Fibroblast of villous mesenchyme (primary cell): ENCODE data around the gene MPV17L2. TPM values are rescaled to one million over a fixed set of nuclear protein-coding genes. Genes with fewer than 3 reads are reported as not detected.

Source experiments
- DNase-seq: peaks from one replicate; pipeline ENCODE4 v3.0.0-alpha.2; 2010; ENCODE audit warnings: low read depth
- H3K4me3 ChIP-seq: 2 replicates; pipeline ENCODE4 v1.5.1; 2011; ENCODE audit warnings: low read depth, mild to moderate bottlenecking, low read length
- CTCF ChIP-seq: IDR thresholded peaks from 2 replicates; pipeline ENCODE4 v1.5.1; 2012; ENCODE audit warnings: low read depth, mild to moderate bottlenecking, low read length; ENCODE audit not compliant: insufficient read depth
- total RNA-seq: library from RNA; depleted of rRNA; stranded (reverse); fragments of >200 nt; gene quantifications from 2 replicates; pipeline ENCODE4 v1.2.3, GENCODE V29; 2012

Gene MPV17L2
- total RNA-seq, 1 donor: 10.8 TPM

- H3K4me3 ChIP-seq: no peak overlapping the region
- peak; percentile 63 for DNase-seq
- TF ChIP-seq CTCF: peak; percentile 32
Observed at GRCh38 chr19:18160971-18161635, 31.9 kb upstream of the MPV17L2 start.

GRCh38 chr19:18161636-18162002 is 31.4 kb upstream of the MPV17L2 start:
- no peak for TF ChIP-seq CTCF
- peak overlapping the region; percentile 21 for H3K4me3 ChIP-seq
- DNase-seq: no peak

- no peak overlapping the region for H3K4me3 ChIP-seq
- no peak for TF ChIP-seq CTCF
- no peak for DNase-seq
Observed at GRCh38 chr19:18164072-18164471, 28.9 kb upstream of the MPV17L2 start.

- H3K4me3 ChIP-seq: no peak overlapping the region
- DNase-seq: no peak
- no peak for TF ChIP-seq CTCF
Observed at GRCh38 chr19:18165794-18166544, 27.0 kb upstream of the MPV17L2 start.

- no peak overlapping the region for H3K4me3 ChIP-seq
- DNase-seq: no peak
- no peak for TF ChIP-seq CTCF
Observed at GRCh38 chr19:18167011-18167410, 26.0 kb upstream of the MPV17L2 start.

- peak; percentile 39 for DNase-seq
Observed at GRCh38 chr19:18167975-18168645, 24.9 kb upstream of the MPV17L2 start.

More at GRCh38 chr19:18167975-18168645, 24.9 kb upstream of the MPV17L2 start:
- no peak overlapping the region for H3K4me3 ChIP-seq
- TF ChIP-seq CTCF: peak; percentile 83
